Neuronal stem cell (in vitro differentiated cells): ENCODE data around the gene NLN.
"Not testable (repeated sequence)": the region's sequence is repeated elsewhere in the genome, so short reads cannot be mapped to it uniquely, and the experiment has no call there.

ENCODE experiments used
- DNase-seq: peaks from one replicate; pipeline ENCODE4 v3.0.0-alpha.2; 2013; ENCODE audit warnings: low spot score
- H2AFZ ChIP-seq: one replicate; pipeline ENCODE4 v1.6.1; 2013; ENCODE audit warnings: mild to moderate bottlenecking, low read length, inconsistent platforms
- H2AK5ac ChIP-seq: 2 replicates; pipeline ENCODE4 v1.6.1; 2013; ENCODE audit warnings: low read depth, mild to moderate bottlenecking, inconsistent platforms, low read length, moderate library complexity, mixed read lengths
- H2BK120ac ChIP-seq: 2 replicates; pipeline ENCODE4 v1.6.1; 2013; ENCODE audit warnings: low read depth, mild to moderate bottlenecking, inconsistent platforms, low read length, moderate library complexity, mixed read lengths
- H2BK12ac ChIP-seq: one replicate; pipeline ENCODE4 v1.6.1; 2013; ENCODE audit warnings: low read length, inconsistent platforms
- H2BK15ac ChIP-seq: 2 replicates; pipeline ENCODE4 v1.6.1; 2013; ENCODE audit warnings: mild to moderate bottlenecking, low read length, inconsistent platforms, mixed read lengths
- H2BK5ac ChIP-seq: one replicate; pipeline ENCODE4 v1.6.1; 2013; ENCODE audit warnings: inconsistent platforms, mild to moderate bottlenecking, low read length, moderate library complexity
- H3K14ac ChIP-seq: one replicate; pipeline ENCODE4 v1.6.1; 2013; ENCODE audit warnings: low read length, inconsistent platforms
- H3K18ac ChIP-seq: 2 replicates; pipeline ENCODE4 v1.6.1; 2013; ENCODE audit warnings: low read length, inconsistent platforms
- H3K23ac ChIP-seq: 2 replicates; pipeline ENCODE4 v1.6.1; 2013; ENCODE audit warnings: low read depth, mild to moderate bottlenecking, mixed read lengths, low read length, inconsistent platforms; ENCODE audit not compliant: poor library complexity
- H3K27ac ChIP-seq: replicated peaks from 3 replicates; pipeline ENCODE4 v1.5.1; 2013; ENCODE audit warnings: low read length, inconsistent platforms
- H3K27me3 ChIP-seq, 3 experiments: 2 replicates each; pipeline ENCODE4 v1.6.1; 2013; ENCODE audit warnings: low read length in 3 of 3, mild to moderate bottlenecking in 2 of 3, inconsistent platforms in 1 of 3, low read depth in 1 of 3, mixed read lengths in 1 of 3, moderate library complexity in 1 of 3; ENCODE audit not compliant: control insufficient read depth in 3 of 3, insufficient read depth in 3 of 3
- H3K36me3 ChIP-seq, 2 donors: replicated peaks in 1 of 2; 2 replicates each; pipeline ENCODE4 v1.6.1; 2013; ENCODE audit warnings: low read length in 2 of 2; ENCODE audit not compliant: control insufficient read depth in 2 of 2, insufficient read depth in 2 of 2
- H3K4ac ChIP-seq: 2 replicates; pipeline ENCODE4 v1.6.1; 2013; ENCODE audit warnings: inconsistent platforms, mild to moderate bottlenecking, low read length, moderate library complexity
- H3K4me1 ChIP-seq, 2 donors: 1 replicate in 1 of 2; 2 replicates in 1 of 2; pipeline ENCODE4 v1.6.1; 2013; ENCODE audit warnings: low read length in 2 of 2, low read depth in 1 of 2; ENCODE audit not compliant: control insufficient read depth in 2 of 2, insufficient read depth in 1 of 2
- H3K4me2 ChIP-seq: one replicate; pipeline ENCODE4 v1.6.1; 2013; ENCODE audit warnings: mild to moderate bottlenecking, low read length, inconsistent platforms; ENCODE audit not compliant: insufficient read depth, poor library complexity, severe bottlenecking
- H3K4me3 ChIP-seq, 2 donors: 2 replicates each; pipeline ENCODE4 v1.5.1; 2013; ENCODE audit warnings: low read length in 2 of 2, mild to moderate bottlenecking in 2 of 2, inconsistent platforms in 1 of 2, moderate library complexity in 1 of 2
- H3K79me1 ChIP-seq: one replicate; pipeline ENCODE4 v1.6.1; 2013; ENCODE audit warnings: low read depth, mild to moderate bottlenecking, inconsistent platforms, low read length, moderate library complexity
- H3K9ac ChIP-seq: one replicate; pipeline ENCODE4 v1.6.1; 2013; ENCODE audit warnings: mild to moderate bottlenecking, low read depth, low read length, inconsistent platforms; ENCODE audit not compliant: poor library complexity
- H3K9me3 ChIP-seq, 2 donors: replicated peaks in 1 of 2; 2 replicates each; pipeline versions ENCODE3 to v1.6.1; 2013; ENCODE audit warnings: low read length in 2 of 2, mild to moderate bottlenecking in 2 of 2, inconsistent platforms in 1 of 2, low read depth in 1 of 2, mixed read lengths in 1 of 2, moderate library complexity in 1 of 2; ENCODE audit not compliant: control insufficient read depth in 2 of 2, insufficient read depth in 1 of 2
- H4K8ac ChIP-seq: one replicate; pipeline ENCODE4 v1.6.1; 2013; ENCODE audit warnings: low read depth, mild to moderate bottlenecking, inconsistent platforms, low read length, moderate library complexity
- H4K91ac ChIP-seq: one replicate; pipeline ENCODE4 v1.6.1; 2013; ENCODE audit warnings: low read length, low read depth, mild to moderate bottlenecking, inconsistent platforms; ENCODE audit not compliant: poor library complexity
- WGBS, 2 donors: extraction: QIAGEN DNeasy Blood & Tissue Kit; methylation state at CpG; one replicate each; pipeline ENCODE4 v1.1.7; 2013; ENCODE audit warnings: missing lambda C conversion rate in 2 of 2, mixed read lengths in 1 of 2; ENCODE audit not compliant: insufficient read length in 2 of 2, insufficient replicate concordance in 1 of 2; ENCODE audit errors: extremely low coverage in 2 of 2; 5-methylcytosine and 5-hydroxymethylcytosine counted together

NLN gene

GRCh38 chr5:65788296-65788695, 66.3 kb downstream of the NLN start:
- not testable (repeated sequence) for DNase-seq, H3K23ac ChIP-seq, H3K18ac ChIP-seq, H3K4me1 ChIP-seq, H4K91ac ChIP-seq, H3K4me2 ChIP-seq, H3K27ac ChIP-seq, H2BK15ac ChIP-seq, H3K4ac ChIP-seq, H3K9ac ChIP-seq, H3K79me1 ChIP-seq, H3K27me3 ChIP-seq, H2BK5ac ChIP-seq, H2BK12ac ChIP-seq, H4K8ac ChIP-seq, H3K4me3 ChIP-seq, H2BK120ac ChIP-seq, H2AK5ac ChIP-seq, H2AFZ ChIP-seq, H3K9me3 ChIP-seq, H3K14ac ChIP-seq
- H3K36me3 ChIP-seq = peaks cover 6 to 69% of the 10 kb centered on the region in 2 donors
- WGBS, 2 donors = no CpG with 5 or more reads among the region's 2 CpGs

DNA sequence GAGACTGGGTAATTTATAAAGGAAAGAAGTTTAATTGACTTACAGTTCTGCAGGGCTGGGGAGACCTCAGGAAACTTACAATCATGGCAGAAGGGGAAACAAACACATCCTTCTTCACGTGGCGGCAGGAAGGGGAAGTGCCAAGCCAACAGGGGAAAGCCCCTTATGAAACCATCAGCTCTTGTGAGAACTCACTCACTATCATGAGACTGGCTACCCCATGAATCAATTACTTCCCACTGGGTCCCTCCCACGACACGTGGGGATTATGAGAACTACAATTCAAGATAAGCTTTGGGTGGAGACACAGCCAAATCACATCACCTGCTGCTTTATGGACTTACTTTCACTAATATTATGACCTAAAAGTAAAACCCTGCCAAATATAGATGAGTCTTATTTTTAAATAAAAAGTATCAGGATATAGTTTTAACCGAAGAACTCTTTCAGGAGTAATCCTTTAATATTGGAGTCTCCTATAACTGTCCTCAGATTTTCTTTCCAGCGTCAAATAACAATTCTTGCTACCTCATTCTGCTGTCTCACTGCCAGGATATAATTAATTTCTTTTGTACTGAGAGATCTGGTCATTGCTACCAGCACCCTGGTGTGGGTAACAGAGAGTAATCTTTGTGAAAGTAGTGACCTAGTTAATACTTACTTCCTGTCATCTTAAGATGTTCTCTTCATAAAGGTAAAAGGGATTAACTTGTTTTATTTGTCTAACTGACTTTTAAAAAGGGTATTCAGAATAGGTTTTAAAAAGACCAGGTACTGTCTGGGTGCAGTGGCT, 68.6 kb downstream of the NLN start:
- Histone ChIP-seq H3K4me3 (no peak overlapping the region), H2BK12ac (no peak overlapping the region), H2BK5ac (no peak overlapping the region), H3K27ac (no peak overlapping the region), H3K79me1 (no peaks in the 10 kb centered on the region), H2AFZ (no peak overlapping the region), H3K36me3 (peaks cover 8 to 69% of the 10 kb centered on the region in 2 donors), H3K14ac (no peak overlapping the region), H3K9me3 (no peaks in the 10 kb centered on the region), H4K91ac (no peak overlapping the region), H3K4me1 (no peaks in the 10 kb centered on the region), H3K23ac (no peak overlapping the region), H3K9ac (no peak overlapping the region), H3K18ac (no peak overlapping the region), H2AK5ac (no peak overlapping the region), H2BK15ac (no peak overlapping the region), H2BK120ac (no peak overlapping the region), H3K27me3 (no peaks in the 10 kb centered on the region), H3K4me2 (no peak overlapping the region), H4K8ac (no peak overlapping the region), H3K4ac (no peak overlapping the region)
- DNase-seq = no peak
- no CpG with 5 or more reads among the region's 6 CpGs for WGBS, 2 donors

GRCh38 chr5:65791712-65792673, 70.0 kb downstream of the NLN start:
- Histone ChIP-seq H3K27me3 (no peaks in the 10 kb centered on the region), H4K8ac (no peak overlapping the region), H3K4me2 (no peak overlapping the region), H2BK15ac (no peak overlapping the region), H3K4me3 (no peak overlapping the region), H3K9me3 (no peaks in the 10 kb centered on the region), H3K9ac (no peak overlapping the region), H3K27ac (no peak overlapping the region), H3K4ac (no peak overlapping the region), H3K79me1 (no peaks in the 10 kb centered on the region), H3K23ac (no peak overlapping the region), H4K91ac (no peak overlapping the region), H3K4me1 (no peaks in the 10 kb centered on the region), H2BK12ac (no peak overlapping the region), H2BK120ac (no peak overlapping the region), H2BK5ac (no peak overlapping the region), H2AK5ac (no peak overlapping the region), H3K36me3 (peaks cover 8 to 61% of the 10 kb centered on the region in 2 donors), H3K14ac (no peak overlapping the region), H2AFZ (no peak overlapping the region), H3K18ac (peak overlapping the region; percentile 20)
- WGBS, 2 donors = no CpG with 5 or more reads among the region's 17 CpGs
- no peak for DNase-seq

GRCh38 chr5:65796269-65796668, 74.3 kb downstream of the NLN start:
- WGBS, 2 donors = no CpG with 5 or more reads among the region's 1 CpG
- no peak for DNase-seq

More at GRCh38 chr5:65796269-65796668, 74.3 kb downstream of the NLN start:
- Histone ChIP-seq H3K4me3 (no peak overlapping the region), H2BK15ac (no peak overlapping the region), H4K8ac (no peak overlapping the region), H3K9ac (no peak overlapping the region), H3K27me3 (no peaks in the 10 kb centered on the region), H2BK120ac (no peak overlapping the region), H2AK5ac (no peak overlapping the region), H3K4ac (no peak overlapping the region), H2BK5ac (no peak overlapping the region), H4K91ac (no peak overlapping the region), H3K9me3 (no peaks in the 10 kb centered on the region), H3K4me2 (no peak overlapping the region), H3K36me3 (peaks cover 2 to 44% of the 10 kb centered on the region in 2 donors), H3K27ac (no peak overlapping the region), H3K14ac (no peak overlapping the region), H3K18ac (no peak overlapping the region), H3K23ac (no peak overlapping the region), H2BK12ac (no peak overlapping the region), H3K79me1 (no peaks in the 10 kb centered on the region), H2AFZ (no peak overlapping the region), H3K4me1 (peaks cover 0 to 7% of the 10 kb centered on the region in 2 donors)
